GM23338 (cell line): Measurements from ENCODE around the gene GABARAP. TPM values are rescaled to one million over a fixed set of nuclear protein-coding genes. Genes with fewer than 3 reads are reported as not detected.

Experiments used
- ATAC-seq: fragments of 200-7000 bp; cut with Tn5 transposase; 3 replicates; pipeline ENCODE4 v1.9.1; 2020
- DNase-seq: peaks from one replicate; pipeline ENCODE4 v3.0.0-alpha.2; 2015; ENCODE audit warnings: low spot score
- H2AFZ ChIP-seq: fragments of 200-600 bp; sonication (generic); 2 replicates; pipeline ENCODE4 v1.8.0; 2016; ENCODE audit warnings: antibody characterized with exemption, mild to moderate bottlenecking, moderate library complexity
- H3F3A ChIP-seq: fragments of 200-600 bp; sonication (generic); replicated peaks from 2 replicates; pipeline ENCODE4 v1.8.0; 2017; ENCODE audit warnings: antibody characterized with exemption, mixed run types, low read depth
- H3K27ac ChIP-seq: fragments of 200-600 bp; sonication (generic); 2 replicates; pipeline ENCODE4 v1.6.1; 2016; ENCODE audit warnings: low read depth
- H3K27me3 ChIP-seq: fragments of 200-600 bp; sonication (generic); 2 replicates; pipeline ENCODE4 v1.8.0; 2016; ENCODE audit warnings: mild to moderate bottlenecking, mixed run types, moderate library complexity; ENCODE audit not compliant: insufficient read depth
- H3K36me3 ChIP-seq: fragments of 200-600 bp; sonication (generic); 2 replicates; pipeline ENCODE4 v1.8.0; 2016; ENCODE audit warnings: mild to moderate bottlenecking; ENCODE audit not compliant: insufficient read depth
- H3K4me1 ChIP-seq: fragments of 200-600 bp; sonication (generic); 2 replicates; pipeline ENCODE4 v1.8.0; 2016; ENCODE audit warnings: mild to moderate bottlenecking, moderate library complexity; ENCODE audit not compliant: insufficient read depth
- H3K4me2 ChIP-seq: fragments of 200-600 bp; sonication (generic); 2 replicates; pipeline ENCODE4 v1.7.1; 2017; ENCODE audit warnings: mixed run types
- H3K4me3 ChIP-seq: fragments of 200-600 bp; sonication (generic); 2 replicates; pipeline ENCODE4 v1.6.1; 2016; ENCODE audit warnings: mixed run types
- H3K79me2 ChIP-seq: fragments of 200-600 bp; sonication (generic); replicated peaks from 2 replicates; pipeline ENCODE4 v1.8.0; 2017; ENCODE audit warnings: mild to moderate bottlenecking; ENCODE audit not compliant: insufficient read depth
- H3K9me2 ChIP-seq: fragments of 200-600 bp; sonication (generic); 2 replicates; pipeline ENCODE4 v1.8.0; 2017; ENCODE audit not compliant: insufficient read depth
- H4K20me1 ChIP-seq: fragments of 200-600 bp; sonication (generic); replicated peaks from 2 replicates; pipeline ENCODE4 v1.8.0; 2017; ENCODE audit warnings: mild to moderate bottlenecking; ENCODE audit not compliant: insufficient read depth
- H3K27ac Mint-ChIP-seq: 2 replicates; pipeline ENCODE4 v1.8.0; 2020; ENCODE audit warnings: inconsistent platforms, mild to moderate bottlenecking, moderate library complexity, mixed read lengths
- H3K27me3 Mint-ChIP-seq: 3 replicates; pipeline ENCODE4 v1.8.0; 2022; ENCODE audit warnings: low read depth, mild to moderate bottlenecking, moderate library complexity, mixed read lengths, inconsistent platforms; ENCODE audit not compliant: insufficient read depth, poor library complexity
- H3K36me3 Mint-ChIP-seq: 3 replicates; pipeline ENCODE4 v1.8.0; 2021; ENCODE audit warnings: low read depth, mild to moderate bottlenecking, inconsistent platforms, moderate library complexity, mixed read lengths
- H3K4me1 Mint-ChIP-seq: 3 replicates; pipeline ENCODE4 v1.8.0; 2020; ENCODE audit warnings: mild to moderate bottlenecking, inconsistent platforms, mixed read lengths
- H3K4me3 Mint-ChIP-seq: 3 replicates; pipeline ENCODE4 v1.8.0; 2021; ENCODE audit warnings: moderate library complexity, mild to moderate bottlenecking, inconsistent platforms, mixed read lengths
- H3K9me3 Mint-ChIP-seq: 3 replicates; pipeline ENCODE4 v1.8.0; 2020; ENCODE audit warnings: moderate library complexity, mild to moderate bottlenecking, inconsistent platforms, mixed read lengths
- CREB1 ChIP-seq: fragments of 250-450 bp; sonication (Bioruptor Pico); IDR thresholded peaks from 2 replicates; pipeline ENCODE4 v1.5.0; 2020; ENCODE audit warnings: low read depth, mild to moderate bottlenecking, moderate library complexity
- EZH2 ChIP-seq: fragments of 200-600 bp; sonication (generic); IDR thresholded peaks from one replicate; pipeline ENCODE4 v1.8.0; 2017; ENCODE audit warnings: antibody characterized with exemption, mild to moderate bottlenecking, low read depth; ENCODE audit not compliant: unreplicated experiment
- EZH2phosphoT487 ChIP-seq: fragments of 200-600 bp; sonication (generic); IDR thresholded peaks from one replicate; pipeline ENCODE4 v1.8.1; 2018; ENCODE audit warnings: antibody characterized with exemption; ENCODE audit not compliant: unreplicated experiment
- JUNB ChIP-seq: IDR thresholded peaks from one replicate; pipeline ENCODE4 v1.6.1; 2016; ENCODE audit warnings: antibody characterized with exemption; ENCODE audit not compliant: unreplicated experiment
- NANOG ChIP-seq: IDR thresholded peaks from 2 replicates; pipeline ENCODE4 v1.6.1; 2016; ENCODE audit warnings: antibody characterized with exemption, borderline replicate concordance
- POLR2AphosphoS5 ChIP-seq: IDR thresholded peaks from 2 replicates; pipeline ENCODE4 v1.6.1; 2016; ENCODE audit warnings: antibody characterized with exemption, low read depth
- STAT1 ChIP-seq: IDR thresholded peaks from one replicate; pipeline ENCODE4 v1.6.1; 2016; ENCODE audit warnings: antibody characterized with exemption; ENCODE audit not compliant: unreplicated experiment
- ZNF114 ChIP-seq: fragments of 250-450 bp; sonication (Bioruptor Pico); IDR thresholded peaks from 2 replicates; pipeline ENCODE4 v1.5.0; 2020; ENCODE audit warnings: mild to moderate bottlenecking, moderate library complexity
- ZNF331 ChIP-seq: fragments of 250-450 bp; sonication (Bioruptor Pico); IDR thresholded peaks from 2 replicates; pipeline ENCODE4 v1.5.0; 2020; ENCODE audit warnings: low read depth, mild to moderate bottlenecking, moderate library complexity
- polyA plus RNA-seq: library from polyadenylated mRNA; unstranded; fragments of >200 nt; fragmentation: Nextera tagmentation; extraction: Ambion mirVana; gene quantifications from 2 replicates; pipeline ENCODE4 v1.2.1, GENCODE V29; 2016
- total RNA-seq: library from RNA; depleted of rRNA; stranded (reverse); fragments of >200 nt; shearing (Covaris generic); gene quantifications from 2 replicates; pipeline ENCODE4 v1.2.3, GENCODE V29; 2014
- TF ChIP-seq, protein P1 (sequence below): IDR thresholded peaks from one replicate; pipeline ENCODE4 v1.6.1; 2018; ENCODE audit warnings: antibody characterized with exemption; ENCODE audit not compliant: unreplicated experiment
- TF ChIP-seq, protein P2 (sequence below), 2 experiments: fragments of 200-600 bp in 1 of 2; sonication (generic) in 1 of 2; conservative IDR thresholded peaks; 2 replicates each; pipeline versions ENCODE4 v1.5.1 to v1.6.1; 2016 to 2017; ENCODE audit warnings: antibody characterized with exemption in 2 of 2, low read depth in 2 of 2, mild to moderate bottlenecking in 2 of 2, moderate library complexity in 1 of 2
- TF ChIP-seq, protein P3 (sequence below): fragments of 250-450 bp; sonication (Bioruptor Pico); IDR thresholded peaks from 2 replicates; pipeline ENCODE4 v1.5.0; 2020; ENCODE audit warnings: mild to moderate bottlenecking, moderate library complexity
- TF ChIP-seq, protein P4 (sequence below): IDR thresholded peaks from 2 replicates; pipeline ENCODE4 v1.6.1; 2016; ENCODE audit warnings: antibody characterized with exemption

GABARAP gene
- total and polyA plus RNA-seq, 2 experiments from 2014 or later: 128 to 520 TPM

DNA sequence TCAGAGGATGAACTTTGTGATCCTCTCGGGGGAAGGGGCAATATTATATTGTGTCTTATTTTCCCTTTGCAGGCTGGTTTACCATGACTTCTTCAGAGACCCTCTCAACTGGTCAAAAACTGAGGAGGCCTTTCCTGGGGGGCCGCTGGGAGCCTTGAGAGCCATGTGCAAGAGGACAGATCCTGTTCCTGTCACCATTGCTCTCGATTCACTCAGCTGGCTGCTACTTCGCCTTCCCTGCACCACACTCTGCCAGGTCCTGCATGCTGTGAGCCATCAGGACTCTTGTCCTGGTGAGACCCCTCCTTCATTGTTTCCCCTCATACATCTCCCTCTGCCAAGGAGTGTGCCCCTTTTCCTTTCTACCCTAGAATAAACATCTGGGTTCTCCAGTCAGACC lies 12.3 kb upstream of the GABARAP start:
- Histone ChIP-seq H3K4me3 (no peak overlapping the region), H3K27me3 (no peaks in the 10 kb centered on the region), H3K79me2 (peaks cover 41% of the 10 kb centered on the region), H4K20me1 (peaks cover 26% of the 10 kb centered on the region; the same call in 1 of the 2 replicates), H2AFZ (no peak overlapping the region), H3K4me1 (peaks cover 11% of the 10 kb centered on the region), H3K9me2 (no peaks in the 10 kb centered on the region), H3K27ac (no peak overlapping the region), H3K4me2 (no peak overlapping the region), H3F3A (peaks cover 15% of the 10 kb centered on the region; the same call in 1 of the 2 replicates), H3K36me3 (peaks cover 20% of the 10 kb centered on the region)
- peaks cover 27% of the 10 kb centered on the region for H3K4me1 Mint-ChIP-seq
- H3K36me3 Mint-ChIP-seq: peaks cover 63% of the 10 kb centered on the region
- H3K4me3 Mint-ChIP-seq: peak overlapping the region; percentile 31; the same call in 1 of the 3 replicates
- ATAC-seq (no peak), DNase-seq (no peak)
- no peaks in the 10 kb centered on the region; the same call in 2 of the 3 replicates for H3K9me3 Mint-ChIP-seq
- TF ChIP-seq POLR2AphosphoS5 (no peak), ZNF331 (CRISPR knock-in tag) (no peak), EZH2 (no peak), JUNB (no peak), ZNF114 (CRISPR knock-in tag) (no peak), STAT1 (no peak), EZH2phosphoT487 (no peak), NANOG (no peak), CREB1 (CRISPR knock-in tag) (no peak)
- TF ChIP-seq, protein P1, sequence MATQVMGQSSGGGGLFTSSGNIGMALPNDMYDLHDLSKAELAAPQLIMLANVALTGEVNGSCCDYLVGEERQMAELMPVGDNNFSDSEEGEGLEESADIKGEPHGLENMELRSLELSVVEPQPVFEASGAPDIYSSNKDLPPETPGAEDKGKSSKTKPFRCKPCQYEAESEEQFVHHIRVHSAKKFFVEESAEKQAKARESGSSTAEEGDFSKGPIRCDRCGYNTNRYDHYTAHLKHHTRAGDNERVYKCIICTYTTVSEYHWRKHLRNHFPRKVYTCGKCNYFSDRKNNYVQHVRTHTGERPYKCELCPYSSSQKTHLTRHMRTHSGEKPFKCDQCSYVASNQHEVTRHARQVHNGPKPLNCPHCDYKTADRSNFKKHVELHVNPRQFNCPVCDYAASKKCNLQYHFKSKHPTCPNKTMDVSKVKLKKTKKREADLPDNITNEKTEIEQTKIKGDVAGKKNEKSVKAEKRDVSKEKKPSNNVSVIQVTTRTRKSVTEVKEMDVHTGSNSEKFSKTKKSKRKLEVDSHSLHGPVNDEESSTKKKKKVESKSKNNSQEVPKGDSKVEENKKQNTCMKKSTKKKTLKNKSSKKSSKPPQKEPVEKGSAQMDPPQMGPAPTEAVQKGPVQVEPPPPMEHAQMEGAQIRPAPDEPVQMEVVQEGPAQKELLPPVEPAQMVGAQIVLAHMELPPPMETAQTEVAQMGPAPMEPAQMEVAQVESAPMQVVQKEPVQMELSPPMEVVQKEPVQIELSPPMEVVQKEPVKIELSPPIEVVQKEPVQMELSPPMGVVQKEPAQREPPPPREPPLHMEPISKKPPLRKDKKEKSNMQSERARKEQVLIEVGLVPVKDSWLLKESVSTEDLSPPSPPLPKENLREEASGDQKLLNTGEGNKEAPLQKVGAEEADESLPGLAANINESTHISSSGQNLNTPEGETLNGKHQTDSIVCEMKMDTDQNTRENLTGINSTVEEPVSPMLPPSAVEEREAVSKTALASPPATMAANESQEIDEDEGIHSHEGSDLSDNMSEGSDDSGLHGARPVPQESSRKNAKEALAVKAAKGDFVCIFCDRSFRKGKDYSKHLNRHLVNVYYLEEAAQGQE: no peak
- TF ChIP-seq, protein P2, sequence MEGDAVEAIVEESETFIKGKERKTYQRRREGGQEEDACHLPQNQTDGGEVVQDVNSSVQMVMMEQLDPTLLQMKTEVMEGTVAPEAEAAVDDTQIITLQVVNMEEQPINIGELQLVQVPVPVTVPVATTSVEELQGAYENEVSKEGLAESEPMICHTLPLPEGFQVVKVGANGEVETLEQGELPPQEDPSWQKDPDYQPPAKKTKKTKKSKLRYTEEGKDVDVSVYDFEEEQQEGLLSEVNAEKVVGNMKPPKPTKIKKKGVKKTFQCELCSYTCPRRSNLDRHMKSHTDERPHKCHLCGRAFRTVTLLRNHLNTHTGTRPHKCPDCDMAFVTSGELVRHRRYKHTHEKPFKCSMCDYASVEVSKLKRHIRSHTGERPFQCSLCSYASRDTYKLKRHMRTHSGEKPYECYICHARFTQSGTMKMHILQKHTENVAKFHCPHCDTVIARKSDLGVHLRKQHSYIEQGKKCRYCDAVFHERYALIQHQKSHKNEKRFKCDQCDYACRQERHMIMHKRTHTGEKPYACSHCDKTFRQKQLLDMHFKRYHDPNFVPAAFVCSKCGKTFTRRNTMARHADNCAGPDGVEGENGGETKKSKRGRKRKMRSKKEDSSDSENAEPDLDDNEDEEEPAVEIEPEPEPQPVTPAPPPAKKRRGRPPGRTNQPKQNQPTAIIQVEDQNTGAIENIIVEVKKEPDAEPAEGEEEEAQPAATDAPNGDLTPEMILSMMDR (conservative IDR thresholded peaks at IDR 0.05; ENCODE audit: low read depth in 2 of 2): no peak
- TF ChIP-seq, protein P3, sequence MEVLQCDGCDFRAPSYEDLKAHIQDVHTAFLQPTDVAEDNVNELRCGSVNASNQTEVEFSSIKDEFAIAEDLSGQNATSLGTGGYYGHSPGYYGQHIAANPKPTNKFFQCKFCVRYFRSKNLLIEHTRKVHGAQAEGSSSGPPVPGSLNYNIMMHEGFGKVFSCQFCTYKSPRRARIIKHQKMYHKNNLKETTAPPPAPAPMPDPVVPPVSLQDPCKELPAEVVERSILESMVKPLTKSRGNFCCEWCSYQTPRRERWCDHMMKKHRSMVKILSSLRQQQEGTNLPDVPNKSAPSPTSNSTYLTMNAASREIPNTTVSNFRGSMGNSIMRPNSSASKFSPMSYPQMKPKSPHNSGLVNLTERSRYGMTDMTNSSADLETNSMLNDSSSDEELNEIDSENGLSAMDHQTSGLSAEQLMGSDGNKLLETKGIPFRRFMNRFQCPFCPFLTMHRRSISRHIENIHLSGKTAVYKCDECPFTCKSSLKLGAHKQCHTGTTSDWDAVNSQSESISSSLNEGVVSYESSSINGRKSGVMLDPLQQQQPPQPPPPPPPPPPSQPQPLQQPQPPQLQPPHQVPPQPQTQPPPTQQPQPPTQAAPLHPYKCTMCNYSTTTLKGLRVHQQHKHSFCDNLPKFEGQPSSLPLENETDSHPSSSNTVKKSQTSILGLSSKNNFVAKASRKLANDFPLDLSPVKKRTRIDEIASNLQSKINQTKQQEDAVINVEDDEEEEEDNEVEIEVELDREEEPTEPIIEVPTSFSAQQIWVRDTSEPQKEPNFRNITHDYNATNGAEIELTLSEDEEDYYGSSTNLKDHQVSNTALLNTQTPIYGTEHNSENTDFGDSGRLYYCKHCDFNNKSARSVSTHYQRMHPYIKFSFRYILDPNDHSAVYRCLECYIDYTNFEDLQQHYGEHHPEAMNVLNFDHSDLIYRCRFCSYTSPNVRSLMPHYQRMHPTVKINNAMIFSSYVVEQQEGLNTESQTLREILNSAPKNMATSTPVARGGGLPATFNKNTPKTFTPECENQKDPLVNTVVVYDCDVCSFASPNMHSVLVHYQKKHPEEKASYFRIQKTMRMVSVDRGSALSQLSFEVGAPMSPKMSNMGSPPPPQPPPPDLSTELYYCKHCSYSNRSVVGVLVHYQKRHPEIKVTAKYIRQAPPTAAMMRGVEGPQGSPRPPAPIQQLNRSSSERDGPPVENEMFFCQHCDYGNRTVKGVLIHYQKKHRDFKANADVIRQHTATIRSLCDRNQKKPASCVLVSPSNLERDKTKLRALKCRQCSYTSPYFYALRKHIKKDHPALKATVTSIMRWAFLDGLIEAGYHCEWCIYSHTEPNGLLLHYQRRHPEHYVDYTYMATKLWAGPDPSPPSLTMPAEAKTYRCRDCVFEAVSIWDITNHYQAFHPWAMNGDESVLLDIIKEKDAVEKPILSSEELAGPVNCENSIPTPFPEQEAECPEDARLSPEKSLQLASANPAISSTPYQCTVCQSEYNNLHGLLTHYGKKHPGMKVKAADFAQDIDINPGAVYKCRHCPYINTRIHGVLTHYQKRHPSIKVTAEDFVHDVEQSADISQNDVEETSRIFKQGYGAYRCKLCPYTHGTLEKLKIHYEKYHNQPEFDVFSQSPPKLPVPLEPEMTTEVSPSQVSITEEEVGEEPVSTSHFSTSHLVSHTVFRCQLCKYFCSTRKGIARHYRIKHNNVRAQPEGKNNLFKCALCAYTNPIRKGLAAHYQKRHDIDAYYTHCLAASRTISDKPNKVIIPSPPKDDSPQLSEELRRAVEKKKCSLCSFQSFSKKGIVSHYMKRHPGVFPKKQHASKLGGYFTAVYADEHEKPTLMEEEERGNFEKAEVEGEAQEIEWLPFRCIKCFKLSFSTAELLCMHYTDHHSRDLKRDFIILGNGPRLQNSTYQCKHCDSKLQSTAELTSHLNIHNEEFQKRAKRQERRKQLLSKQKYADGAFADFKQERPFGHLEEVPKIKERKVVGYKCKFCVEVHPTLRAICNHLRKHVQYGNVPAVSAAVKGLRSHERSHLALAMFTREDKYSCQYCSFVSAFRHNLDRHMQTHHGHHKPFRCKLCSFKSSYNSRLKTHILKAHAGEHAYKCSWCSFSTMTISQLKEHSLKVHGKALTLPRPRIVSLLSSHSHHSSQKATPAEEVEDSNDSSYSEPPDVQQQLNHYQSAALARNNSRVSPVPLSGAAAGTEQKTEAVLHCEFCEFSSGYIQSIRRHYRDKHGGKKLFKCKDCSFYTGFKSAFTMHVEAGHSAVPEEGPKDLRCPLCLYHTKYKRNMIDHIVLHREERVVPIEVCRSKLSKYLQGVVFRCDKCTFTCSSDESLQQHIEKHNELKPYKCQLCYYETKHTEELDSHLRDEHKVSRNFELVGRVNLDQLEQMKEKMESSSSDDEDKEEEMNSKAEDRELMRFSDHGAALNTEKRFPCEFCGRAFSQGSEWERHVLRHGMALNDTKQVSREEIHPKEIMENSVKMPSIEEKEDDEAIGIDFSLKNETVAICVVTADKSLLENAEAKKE (CRISPR knock-in tag): no peak
- TF ChIP-seq, protein P4, sequence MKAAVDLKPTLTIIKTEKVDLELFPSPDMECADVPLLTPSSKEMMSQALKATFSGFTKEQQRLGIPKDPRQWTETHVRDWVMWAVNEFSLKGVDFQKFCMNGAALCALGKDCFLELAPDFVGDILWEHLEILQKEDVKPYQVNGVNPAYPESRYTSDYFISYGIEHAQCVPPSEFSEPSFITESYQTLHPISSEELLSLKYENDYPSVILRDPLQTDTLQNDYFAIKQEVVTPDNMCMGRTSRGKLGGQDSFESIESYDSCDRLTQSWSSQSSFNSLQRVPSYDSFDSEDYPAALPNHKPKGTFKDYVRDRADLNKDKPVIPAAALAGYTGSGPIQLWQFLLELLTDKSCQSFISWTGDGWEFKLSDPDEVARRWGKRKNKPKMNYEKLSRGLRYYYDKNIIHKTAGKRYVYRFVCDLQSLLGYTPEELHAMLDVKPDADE: no peak
- no peak overlapping the region for H3K27ac Mint-ChIP-seq
- peaks cover 15% of the 10 kb centered on the region for H3K27me3 Mint-ChIP-seq
